K562 (cell line): ENCODE data around the gene PIM3. TPM values are rescaled to one million over a fixed set of nuclear protein-coding genes. Genes with fewer than 3 reads are reported as not detected.

ENCODE experiments used
- ATAC-seq: fragments of 200-7000 bp; cut with Tn5 transposase; 3 replicates; pipeline ENCODE4 v1.9.1; 2020; ENCODE audit warnings: moderate library complexity
- BruUV-seq: library from RNA; stranded (reverse); fragments of 400-500 nt; replicated peaks from 2 replicates; lab custom pipeline; 2021; lab: Mats Ljungman, UMichigan
- CTCF ChIA-PET: fragments of 300-600 bp; formaldehyde crosslinking; extraction: SDS; loops from one replicate; lab custom pipeline; 2021; ENCODE audit warnings: low intra/inter-chr PET ratio; lab: Yijun Ruan, JAX
- POLR2A ChIA-PET: fragments of 300-600, 350-650 bp; sonication (Branson Sonifier 250); formaldehyde crosslinking; extraction: SDS; loops from one replicate; lab custom pipeline; 2021; ENCODE audit warnings: antibody characterized with exemption, inconsistent platforms; lab: Yijun Ruan, JAX
- DNase-seq, 4 experiments: peaks; one replicate each; pipeline versions ENCODE4 v3.0.0 to v3.0.0-alpha.2; 2011 to 2018; ENCODE audit warnings: low spot score in 3 of 4, mixed read lengths in 3 of 4; ENCODE audit errors: extremely low read depth in 1 of 4
- FAIRE-seq: peaks from 2 replicates; lab custom pipeline; 2011; peaks lifted over from hg19 to GRCh38; lab: Jason Lieb, UNC
- H2AFZ ChIP-seq: 2 replicates; pipeline ENCODE4 v1.6.0; 2011; ENCODE audit warnings: low read depth, low read length, control low read depth, inconsistent platforms
- H3K27ac ChIP-seq: fragments of 200-600 bp; 3 replicates; pipeline ENCODE4 v1.8.0; 2011; ENCODE audit warnings: low read depth, mild to moderate bottlenecking, control low read depth, inconsistent platforms, low read length, moderate library complexity, mixed read lengths; ENCODE audit errors: extremely low read depth
- H3K27me3 ChIP-seq, 2 experiments: fragments of 300-600 bp in 1 of 2; 2 replicates in 1 of 2; 3 replicates in 1 of 2; pipeline versions ENCODE4 v1.6.0 to v1.8.0; 2011; ENCODE audit warnings: inconsistent platforms in 2 of 2, low read length in 2 of 2, mild to moderate bottlenecking in 1 of 2, mixed read lengths in 1 of 2, moderate library complexity in 1 of 2; ENCODE audit not compliant: control insufficient read depth in 2 of 2, insufficient read depth in 2 of 2
- H3K36me3 ChIP-seq: fragments of 300-600 bp; 3 replicates; pipeline ENCODE4 v1.8.0; 2011; ENCODE audit warnings: mild to moderate bottlenecking, low read length, inconsistent platforms; ENCODE audit not compliant: control insufficient read depth, insufficient read depth
- H3K4me1 ChIP-seq, 2 experiments: fragments of 200-600 bp in 1 of 2; replicated peaks in 1 of 2; 2 replicates in 1 of 2; 3 replicates in 1 of 2; pipeline versions ENCODE4 v1.5.1 to v1.8.0; 2011; ENCODE audit warnings: inconsistent platforms in 2 of 2, low read length in 2 of 2, mild to moderate bottlenecking in 1 of 2, mixed read lengths in 1 of 2, moderate library complexity in 1 of 2; ENCODE audit not compliant: control insufficient read depth in 2 of 2, insufficient read depth in 2 of 2
- H3K4me2 ChIP-seq: 2 replicates; pipeline ENCODE4 v1.6.1; 2011; ENCODE audit warnings: low read length, control low read depth, inconsistent platforms, mixed read lengths; ENCODE audit not compliant: insufficient read depth
- H3K4me3 ChIP-seq: fragments of 200-600 bp; sonication (generic), shearing (Covaris generic); 2 replicates; pipeline ENCODE4 v1.5.1; 2016; ENCODE audit warnings: control low read depth, inconsistent platforms
- H3K79me2 ChIP-seq: fragments of 200-600 bp; 3 replicates; pipeline ENCODE4 v1.8.0; 2011; ENCODE audit warnings: low read length, inconsistent platforms; ENCODE audit not compliant: control insufficient read depth, insufficient read depth
- H3K9ac ChIP-seq, 2 experiments: 2 replicates each; pipeline versions ENCODE4 v1.6.0 to v1.6.1; 2011; ENCODE audit warnings: low read depth in 2 of 2, low read length in 2 of 2, control low read depth in 1 of 2, inconsistent platforms in 1 of 2, mild to moderate bottlenecking in 1 of 2, mixed read lengths in 1 of 2; ENCODE audit not compliant: insufficient read depth in 1 of 2
- H3K9me1 ChIP-seq: one replicate; pipeline ENCODE4 v1.6.0; 2011; ENCODE audit warnings: inconsistent platforms, mild to moderate bottlenecking, low read length, moderate library complexity; ENCODE audit not compliant: control insufficient read depth, insufficient read depth
- H3K9me3 ChIP-seq: replicated peaks from 2 replicates; pipeline ENCODE4 v1.5.1; 2011; ENCODE audit warnings: low read depth, low read length, inconsistent platforms; ENCODE audit not compliant: control insufficient read depth, insufficient read depth
- H4K20me1 ChIP-seq: replicated peaks from 2 replicates; pipeline ENCODE4 v1.6.1; 2011; ENCODE audit warnings: low read length, inconsistent platforms, mixed read lengths; ENCODE audit not compliant: control insufficient read depth, insufficient read depth
- ELF4 ChIP-seq: fragments of 450-650 bp; formaldehyde crosslinking; IDR thresholded peaks from 2 replicates; pipeline ENCODE4 v1.4.0; 2022; ENCODE audit warnings: missing genetic modification characterization
- FOXJ2 ChIP-seq: fragments of 200-800 bp; sonication (Bioruptor generic); IDR thresholded peaks from 2 replicates; pipeline ENCODE4 v1.6.1; 2016; ENCODE audit warnings: missing genetic modification characterization, missing compliant biosample characterization
- HDAC3 ChIP-seq: fragments of 450-650 bp; IDR thresholded peaks from 2 replicates; pipeline ENCODE4 v1.6.1; 2018; ENCODE audit warnings: borderline replicate concordance, mild to moderate bottlenecking, moderate library complexity; ENCODE audit not compliant: partially characterized antibody
- ILF3 ChIP-seq: fragments of 450-650 bp; IDR thresholded peaks from 2 replicates; pipeline ENCODE4 v1.6.1; 2018; ENCODE audit warnings: antibody characterized with exemption, mild to moderate bottlenecking, moderate library complexity, borderline replicate concordance
- NFIX ChIP-seq: fragments of 250-450 bp; sonication (Bioruptor Pico); IDR thresholded peaks from 2 replicates; pipeline ENCODE4 v1.4.0; 2020; ENCODE audit warnings: low read depth, mild to moderate bottlenecking, moderate library complexity
- RBFOX2 ChIP-seq: fragments of 200-400 bp; formaldehyde crosslinking; IDR thresholded peaks from 2 replicates; pipeline ENCODE4 v1.6.1; 2017; ENCODE audit warnings: low read depth, mild to moderate bottlenecking, low read length, moderate library complexity
- WGBS: fragments of 100-300 bp; shearing (Covaris generic); methylation state at CpG from one replicate; pipeline ENCODE4 v1.1.6; 2016; ENCODE audit warnings: low coverage, mixed read lengths; ENCODE audit not compliant: insufficient coverage; ENCODE audit errors: missing lambda C conversion rate; 5-methylcytosine and 5-hydroxymethylcytosine counted together
- in situ Hi-C: fragments of 300-500 bp; cut with MboI; formaldehyde crosslinking; loops from 4 replicates; pipeline ENCODE4 v1.15.0; 2018; ENCODE audit warnings: inconsistent platforms, mixed read lengths
- intact Hi-C: fragments of 100-400 bp; cut with micrococcal nuclease; formaldehyde crosslinking; loops from 2 replicates; pipeline ENCODE4 v1.14.2; 2022
- polyA plus RNA-seq, 8 experiments: library from polyadenylated mRNA; depleted of rRNA in 4 of 8; stranded (reverse) in 5 of 8; unstranded in 3 of 8; fragments of >200 nt; fragmentation: Nextera tagmentation in 2 of 8; fragmentation: Illumina TruSeq in 1 of 8; extraction: Ambion mirVana in 2 of 8; extraction: Trizol in 1 of 8; gene quantifications; 2 replicates each; pipeline versions ENCODE4 v1.2.1 to v1.2.3, GENCODE V29; 2011 to 2014; ENCODE audit warnings: inconsistent platforms in 1 of 8, missing spikeins in 1 of 8
- total RNA-seq, 7 experiments: library from RNA; depleted of rRNA in 6 of 7; stranded (reverse); fragments of >200 nt in 6 of 7; fragmentation: Illumina TruSeq in 2 of 7; extraction: Trizol in 2 of 7; gene quantifications; 2 replicates each; pipeline versions ENCODE4 v1.2.1 to v1.2.3, GENCODE V29; 2011 to 2021; ENCODE audit warnings: low replicate concordance in 1 of 7

The PIM3 gene
- total and polyA plus RNA-seq, 9 of the 15 experiments (the other 6 are each of a cell fraction or from before 2014, with no cell fraction given): 0.24 to 40.5 (median 5.3) TPM

DNA sequence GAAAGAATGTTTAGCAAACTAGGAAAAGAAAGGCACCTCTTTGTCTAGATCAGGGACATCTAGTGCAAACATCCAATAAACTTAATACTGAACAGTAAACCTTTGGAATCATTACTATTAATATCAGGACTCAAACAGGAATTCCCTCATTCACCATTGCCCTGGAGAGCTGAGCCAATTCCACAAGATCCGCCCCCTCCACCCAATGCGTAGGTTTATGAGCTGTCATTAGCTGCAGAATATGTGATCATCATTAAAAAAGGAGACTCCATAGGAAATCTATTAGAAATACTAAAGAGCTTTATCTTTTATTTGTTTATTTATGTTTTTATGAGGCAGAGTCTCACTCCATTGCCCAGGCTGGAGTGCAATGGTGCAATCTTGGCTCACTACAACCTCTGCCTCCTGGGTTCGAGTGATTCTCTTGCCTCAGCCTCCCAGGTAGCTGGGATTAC lies 46.5 kb downstream of the PIM3 start:
- DNase-seq (no peak), FAIRE-seq (no peak), ATAC-seq (no peak)
- no peak overlapping the region for H3K9ac ChIP-seq
- intact Hi-C loops: no loop called here
- no peak overlapping the region for H2AFZ ChIP-seq
- no TSS peak for BruUV-seq
- H3K79me2 ChIP-seq: no peaks in the 10 kb centered on the region
- no peaks in the 10 kb centered on the region for H3K9me1 ChIP-seq
- ChIA-PET POLR2A (interaction anchor here (0.6 to 1.2 kb wide), 2 partner anchors 43 to 45 kb away, joined by 3 to 4 read pairs; no protein-coding TSS in a partner anchor), CTCF (no interaction called here)
- 90% methylated on average over 2 of the region's 3 CpGs for WGBS
- H3K4me2 ChIP-seq: no peak overlapping the region
- 0 out of 2 replicates have a peak, but pooled peaks cover 4% of the 10 kb centered on the region for H4K20me1 ChIP-seq
- peaks cover 0 to 10% of the 10 kb centered on the region in 2 experiments; a peak in 2 of 5 replicates for H3K27me3 ChIP-seq
- H3K27ac ChIP-seq: no peak overlapping the region
- H3K9me3 ChIP-seq: no peaks in the 10 kb centered on the region
- no peak overlapping the region for H3K4me3 ChIP-seq
- no peaks in the 10 kb centered on the region for H3K36me3 ChIP-seq
- TF ChIP-seq ELF4 (no peak), HDAC3 (no peak), NFIX (no peak), FOXJ2 (no peak), ILF3 (no peak), RBFOX2 (no peak)
- in situ Hi-C loops: no loop called here
- peaks cover 0 to 31% of the 10 kb centered on the region in 2 experiments; a peak in 3 of 5 replicates for H3K4me1 ChIP-seq
